Body of pancreas (tissue), 4 donors: ENCODE data around the gene SIX4. TPM values are rescaled to one million over a fixed set of nuclear protein-coding genes. Genes with fewer than 3 reads are reported as not detected.
"Not testable (repeated sequence)": the region's sequence is repeated elsewhere in the genome, so short reads cannot be mapped to it uniquely, and the experiment has no call there.

Source experiments
- ATAC-seq: fragments of 150-250 bp; one replicate; pipeline ENCODE4 v1.9.1; 2016
- DNase-seq, 4 donors: peaks; one replicate each; pipeline ENCODE4 v3.0.0-alpha.2; 2019
- H3K27ac ChIP-seq, 4 donors: fragments of 200-600 bp; sonication (generic); 1 replicate in 3 of 4; 2 replicates in 1 of 4; pipeline versions ENCODE4 v1.5.1 to v1.6.1; 2016 to 2019; ENCODE audit warnings: mild to moderate bottlenecking in 1 of 4, mixed read lengths in 1 of 4, moderate library complexity in 1 of 4
- H3K27me3 ChIP-seq, 2 donors: fragments of 200-600 bp; sonication (generic); one replicate each; pipeline ENCODE4 v1.6.0; 2016; ENCODE audit warnings: mild to moderate bottlenecking in 1 of 2
- H3K36me3 ChIP-seq, 2 donors: fragments of 200-600 bp; sonication (generic); replicated peaks in 1 of 2; 2 replicates each; pipeline ENCODE4 v1.5.1; 2016; ENCODE audit warnings: low read depth in 2 of 2; ENCODE audit not compliant: insufficient read depth in 1 of 2
- H3K4me1 ChIP-seq: fragments of 200-600 bp; sonication (generic); one replicate; pipeline ENCODE4 v1.6.0; 2016
- H3K4me3 ChIP-seq, 2 donors: fragments of 200-600 bp; sonication (generic); 1 replicate in 1 of 2; 2 replicates in 1 of 2; pipeline ENCODE4 v1.5.1; 2016 to 2019
- H3K9me3 ChIP-seq, 3 donors: fragments of 200-600 bp; sonication (generic); 1 replicate in 2 of 3; 2 replicates in 1 of 3; pipeline ENCODE4 v1.5.1; 2016
- CTCF ChIP-seq, 7 experiments: fragments of 450-650 bp in 4 of 7; fragments of 200-600 bp in 3 of 7; sonication (generic) in 3 of 7; IDR thresholded peaks; one replicate each; pipeline ENCODE4 v1.5.1; 2016 to 2019; ENCODE audit warnings: antibody characterized with exemption in 7 of 7
- POLR2A ChIP-seq, 3 donors: fragments of 450-650 bp; IDR thresholded peaks; one replicate each; pipeline ENCODE4 v1.6.1; 2016; ENCODE audit warnings: antibody characterized with exemption in 3 of 3, mild to moderate bottlenecking in 2 of 3
- WGBS, 2 donors: methylation state at CpG; one replicate each; pipeline ENCODE4 v1.1.5; 2017; 5-methylcytosine and 5-hydroxymethylcytosine counted together
- intact Hi-C: fragments of 100-400 bp; cut with DNase I; formaldehyde crosslinking; loops from one replicate; pipeline ENCODE4 v1.15.1; 2023
- total RNA-seq, 2 donors: library from RNA; depleted of rRNA; stranded (reverse); fragments of >200 nt; gene quantifications; one replicate each; pipeline ENCODE4 v1.1.0, GENCODE V29; 2016

Gene SIX4
- total RNA-seq, 2 donors from 2014 or later = 4.0 to 5.7 TPM

GRCh38 chr14:60735416-60735815 is 11.3 kb upstream of the SIX4 start:
- no peaks in the 10 kb centered on the region for H3K27me3 ChIP-seq
- H3K4me1 ChIP-seq = peaks cover 21% of the 10 kb centered on the region
- no peaks in the 10 kb centered on the region for H3K9me3 ChIP-seq
- ATAC-seq (no peak), DNase-seq (no peak)
- TF ChIP-seq POLR2A (IDR thresholded peaks at IDR 0.05) (no peak), CTCF (IDR thresholded peaks at IDR 0.05) (no peak)
- H3K36me3 ChIP-seq = no peaks in the 10 kb centered on the region
- no peak overlapping the region for H3K27ac ChIP-seq
- H3K4me3 ChIP-seq = peak overlapping the region in 1 of 2 donors; percentile 71
- intact Hi-C loops = no loop called here
- 3 to 5% methylated on average over 5 of the region's 5 CpGs for WGBS, 2 donors

GRCh38 chr14:60734465-60735242 is 10.5 kb upstream of the SIX4 start, which contains the start of gene MNAT1:
MNAT1 (plus strand) TSS chr14:60734761; CDS start chr14:60734863, 102 bp downstream.
- WGBS, 2 donors = 1% methylated on average over 26 to 33 of the region's 33 CpGs
- intact Hi-C loops = no loop called here
- H3K4me3 ChIP-seq = peak within 1 kb of the TSS; percentile 63 to 71

DNA sequence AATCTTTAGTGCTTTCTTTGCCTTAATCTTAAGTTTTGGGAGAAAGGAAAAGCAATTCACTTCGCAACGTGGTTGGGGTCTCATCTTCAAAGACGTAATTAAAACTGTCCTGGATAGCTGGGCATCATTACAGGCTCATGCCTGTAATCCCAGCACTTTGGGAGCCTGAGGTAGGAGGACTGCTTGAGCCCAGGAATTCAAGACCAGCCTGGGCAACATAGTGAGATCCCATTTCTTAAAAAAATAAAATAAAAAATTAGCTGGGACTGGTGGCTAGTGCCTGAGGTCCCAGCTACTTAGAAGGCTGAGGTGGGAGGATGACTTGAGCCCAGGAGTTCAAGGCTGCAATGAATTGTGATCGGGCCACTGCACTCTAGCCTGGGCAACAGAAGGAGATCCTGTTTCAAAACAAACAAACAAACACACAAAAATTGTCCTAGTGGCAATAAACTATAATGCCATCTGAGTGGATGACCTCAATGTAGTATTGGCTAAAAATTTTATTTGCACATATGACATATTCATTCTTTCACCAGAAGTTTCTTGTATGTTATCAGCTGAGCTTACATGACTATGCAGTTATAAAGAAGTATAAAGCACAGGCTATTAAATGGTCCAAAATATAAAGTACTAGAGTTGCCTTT is 8.8 kb upstream of the SIX4 start:
- WGBS, 2 donors = 54 to 70% methylated on average over 4 of the region's 4 CpGs
- ATAC-seq (no peak), DNase-seq (no peak)
- Histone ChIP-seq H3K9me3 (no peaks in the 10 kb centered on the region), H3K27me3 (no peaks in the 10 kb centered on the region), H3K27ac (no peak overlapping the region), H3K4me3 (no peak overlapping the region), H3K36me3 (no peaks in the 10 kb centered on the region), H3K4me1 (peaks cover 15% of the 10 kb centered on the region)
- intact Hi-C loops = no loop called here
- TF ChIP-seq POLR2A (IDR thresholded peaks at IDR 0.05) (no peak), CTCF (IDR thresholded peaks at IDR 0.05) (no peak)

More at GRCh38 chr14:60734465-60735242, 10.5 kb upstream of the SIX4 start, which contains the start of gene MNAT1:
- Histone ChIP-seq H3K36me3 (no peaks in the 10 kb centered on the region), H3K27ac (peak within 1 kb of the TSS; percentile 35 to 80 (median 72)), H3K9me3 (no peaks in the 10 kb centered on the region), H3K27me3 (no peaks in the 10 kb centered on the region), H3K4me1 (peaks cover 21% of the 10 kb centered on the region)
- peak in 2 of 3 donors; percentile 56 to 72 for TF ChIP-seq POLR2A (IDR thresholded peaks at IDR 0.05)
- peak in 4 of 7 experiments; percentile 15 to 31 (median 20) for TF ChIP-seq CTCF (IDR thresholded peaks at IDR 0.05)
- peak; percentile 97 for ATAC-seq
- DNase-seq = peak; percentile 76 to 87 (median 78)

DNA sequence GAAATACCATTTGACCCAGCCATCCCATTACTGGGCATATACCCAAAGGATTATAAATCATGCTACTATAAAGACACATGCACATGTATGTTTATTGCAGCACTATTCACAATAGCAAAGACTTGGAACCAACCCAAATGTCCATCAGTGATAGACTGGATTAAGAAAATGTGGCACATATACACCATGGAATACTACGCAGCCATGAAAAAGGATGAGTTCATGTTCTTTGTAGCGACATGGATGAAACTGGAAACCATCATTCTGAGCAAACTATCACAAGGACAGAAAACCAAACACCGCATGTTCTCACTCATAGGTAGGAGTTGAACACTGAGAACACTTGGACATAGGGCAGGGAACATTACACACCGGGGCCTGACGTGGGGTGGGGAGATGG is 7.1 kb upstream of the SIX4 start:
- peaks cover 13% of the 10 kb centered on the region for H3K4me1 ChIP-seq
- intact Hi-C loops, H3K9me3 ChIP-seq, H3K27me3 ChIP-seq, H3K27ac ChIP-seq, ATAC-seq, DNase-seq, H3K36me3 ChIP-seq, H3K4me3 ChIP-seq: not testable (repeated sequence)
- WGBS, 2 donors = 91 to 95% methylated on average over 5 of the region's 5 CpGs

- peak; percentile 52 for ATAC-seq
- H3K27me3 ChIP-seq = no peaks in the 10 kb centered on the region
These were observed 840 bp downstream of the SIX4 start for GRCh38 chr14:60723116-60723906.

More at GRCh38 chr14:60723116-60723906, 840 bp downstream of the SIX4 start:
- Histone ChIP-seq H3K4me3 (peak overlapping the region; percentile 82 to 86), H3K9me3 (no peaks in the 10 kb centered on the region), H3K4me1 (peaks cover 23% of the 10 kb centered on the region), H3K27ac (peak overlapping the region; percentile 64 to 82 (median 76)), H3K36me3 (no peaks in the 10 kb centered on the region)
- peak; percentile 51 to 61 (median 54) for DNase-seq
- TF ChIP-seq CTCF (IDR thresholded peaks at IDR 0.05) (no peak), POLR2A (IDR thresholded peaks at IDR 0.05) (peak in 2 of 3 donors; percentile 23 to 57)
- 0 to 1% methylated on average over 17 to 45 of the region's 78 CpGs for WGBS, 2 donors
- intact Hi-C loops = no loop called here
